Measurements from ENCODE around the gene TNFSF10. TPM values are rescaled to one million over a fixed set of nuclear protein-coding genes. Genes with fewer than 3 reads are reported as not detected.

Gene TNFSF10
- total RNA-seq, 2 experiments from 2014 or later, result 36.1 to 37.6 TPM

GRCh38 chr3:172475703-172476102 is 47.5 kb downstream of the TNFSF10 start:
- POLR2A ChIA-PET, result no interaction called here
- CTCF ChIA-PET, result interaction anchor here (2.6 to 2.8 kb wide), 3 partner anchors 14 to 127 kb away, joined by 7 to 15 read pairs (median 11); no protein-coding TSS in a partner anchor

- CTCF ChIA-PET, result no interaction called here
- POLR2A ChIA-PET, result no interaction called here
These were observed 51.3 kb downstream of the TNFSF10 start for GRCh38 chr3:172471903-172472302.

GRCh38 chr3:172470588-172470987 is 52.6 kb downstream of the TNFSF10 start:
- POLR2A ChIA-PET, result no interaction called here
- CTCF ChIA-PET, result no interaction called here

GRCh38 chr3:172467170-172467824 is 55.9 kb downstream of the TNFSF10 start:
- CTCF ChIA-PET, result interaction anchor here (0.8 kb wide), 1 partner anchor 170 kb away, joined by 4 read pairs; no protein-coding TSS in a partner anchor
- POLR2A ChIA-PET, result no interaction called here

GRCh38 chr3:172466553-172467130 is 56.6 kb downstream of the TNFSF10 start:
- CTCF ChIA-PET, result no interaction called here
- POLR2A ChIA-PET, result no interaction called here

- POLR2A ChIA-PET, result no interaction called here
These were observed 57.9 kb downstream of the TNFSF10 start for GRCh38 chr3:172465281-172465680.

GRCh38 chr3:172464306-172464705 is 58.9 kb downstream of the TNFSF10 start:
- POLR2A ChIA-PET, result no interaction called here
- CTCF ChIA-PET, result interaction anchor here (0.6 to 0.9 kb wide), 2 partner anchors 132 to 753 kb away, joined by 3 to 6 read pairs; no protein-coding TSS in a partner anchor

More at GRCh38 chr3:172465281-172465680, 57.9 kb downstream of the TNFSF10 start:
- CTCF ChIA-PET, result interaction anchor here (0.6 kb wide), 1 partner anchor 150 kb away, joined by 5 read pairs; no protein-coding TSS in a partner anchor

GRCh38 chr3:172461530-172462138 is 61.6 kb downstream of the TNFSF10 start:
- CTCF ChIA-PET, result interaction anchor here (0.6 to 3.4 kb wide), 8 partner anchors 12 to 206 kb away, joined by 3 to 15 read pairs (median 3); partner anchors contain the start of gene GHSR
- POLR2A ChIA-PET, result no interaction called here

- ChIA-PET CTCF (no interaction called here), POLR2A (no interaction called here)
These were observed 66.8 kb downstream of the TNFSF10 start for GRCh38 chr3:172456404-172456803.

Other genes starting within 250 kb of the TNFSF10 start
- not detected for gene GHSR, start 75.0 kb downstream of the TNFSF10 start, total RNA-seq
- gene NCEH1, start 187.6 kb upstream of the TNFSF10 start, total RNA-seq, result 10 to 100 TPM; 10.5 to 11.2 TPM
- 10 to 100 TPM; 31.2 to 33.6 TPM for gene ECT2, start 227.3 kb upstream of the TNFSF10 start, total RNA-seq

All from activated CD8-positive, alpha-beta memory T cell treated with anti-CD3 and anti-CD28 coated beads for 36 hours (primary cell).